ENCODE measurements around the gene SHISA7. TPM values are rescaled to one million over a fixed set of nuclear protein-coding genes. Genes with fewer than 3 reads are reported as not detected.

SHISA7 gene
- total RNA-seq, 1 donor from 2014 or later, result not detected

GRCh38 chr19:55392820-55393761, 50.0 kb downstream of the SHISA7 start:
- intact Hi-C loops (cut with micrococcal nuclease), result no loop called here

DNA sequence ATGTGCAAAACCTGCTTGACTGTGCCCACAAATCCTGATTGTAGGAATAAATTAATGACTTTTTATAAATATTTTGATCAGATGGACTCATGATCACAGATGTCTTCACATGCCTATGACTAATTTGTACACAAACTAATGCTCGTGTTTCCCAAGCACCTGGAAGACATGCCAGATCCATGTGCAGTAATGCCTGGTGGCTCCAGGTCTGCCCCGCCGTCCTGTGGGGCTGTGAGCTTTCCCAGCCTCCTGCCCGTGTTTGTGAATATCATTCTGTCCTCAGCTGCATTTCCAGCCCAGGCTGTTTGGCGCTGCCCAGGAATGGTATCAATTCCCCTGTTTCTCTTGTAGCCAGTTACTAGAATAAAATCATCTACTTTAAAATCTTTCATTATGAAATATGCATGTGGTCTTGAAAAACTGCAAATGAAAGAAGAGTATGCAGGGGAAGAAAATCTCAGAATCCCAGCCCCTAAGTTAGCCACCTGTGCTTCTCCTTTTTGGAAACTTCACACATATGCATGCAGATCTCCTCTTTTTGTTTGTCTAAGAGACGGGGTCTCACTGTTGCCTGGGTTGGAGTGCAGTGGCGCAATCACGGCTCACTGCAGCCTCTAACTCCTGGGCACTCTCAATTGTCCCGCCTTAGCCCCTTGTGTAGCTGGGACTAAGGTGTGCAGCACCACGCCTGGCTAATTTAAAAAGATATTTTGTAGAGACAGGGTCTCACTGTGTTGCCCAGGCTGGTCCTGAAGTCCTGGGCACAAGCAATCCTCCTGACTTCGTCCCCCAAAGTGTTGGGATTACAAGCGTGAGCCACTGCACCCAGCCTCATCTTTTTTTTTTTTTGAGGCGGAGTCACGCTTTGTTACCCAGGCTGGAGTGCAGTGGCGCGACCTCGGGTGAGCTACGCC, 51.1 kb downstream of the SHISA7 start:
- intact Hi-C loops (cut with micrococcal nuclease), result no loop called here

DNA sequence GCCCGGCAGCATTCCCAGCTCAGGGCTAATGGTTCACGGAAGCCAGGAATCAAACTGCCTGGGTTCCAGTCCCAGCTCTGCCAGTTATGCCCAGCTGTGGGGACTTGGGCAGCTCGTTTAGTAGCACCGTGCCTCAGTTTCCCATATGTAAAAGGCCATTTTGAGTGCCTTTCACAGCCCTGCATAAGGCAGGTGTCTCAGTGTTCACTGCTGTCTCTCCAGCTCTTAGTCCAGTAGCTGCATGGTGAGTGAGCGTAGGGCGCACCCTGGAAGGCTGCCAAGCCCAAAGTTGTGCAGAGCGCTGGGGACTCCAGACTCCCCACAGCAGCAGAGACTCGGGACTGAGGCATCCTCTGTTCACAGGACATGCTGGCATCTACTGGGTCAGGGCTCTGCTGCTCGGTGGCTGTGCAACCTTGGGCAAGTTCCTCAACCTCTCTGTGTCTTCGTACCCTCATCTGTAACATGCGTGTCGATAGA, 51.9 kb downstream of the SHISA7 start:
- intact Hi-C loops (cut with micrococcal nuclease), result no loop called here

- intact Hi-C loops (cut with micrococcal nuclease), result no loop called here
Observed at GRCh38 chr19:55390461-55390880, 52.6 kb downstream of the SHISA7 start.

GRCh38 chr19:55389386-55390317, 53.4 kb downstream of the SHISA7 start:
- intact Hi-C loops (cut with micrococcal nuclease), result loop anchor here (5.0 to 10.0 kb wide), 2 partner anchors 73 to 245 kb away; partner anchors contain the start of genes C19orf85 and ISOC2

- intact Hi-C loops (cut with micrococcal nuclease), result loop anchor here (5.0 to 10.0 kb wide), 2 partner anchors 74 to 247 kb away; partner anchors contain the start of genes C19orf85 and ISOC2
Observed at GRCh38 chr19:55387736-55388497, 55.2 kb downstream of the SHISA7 start.

DNA sequence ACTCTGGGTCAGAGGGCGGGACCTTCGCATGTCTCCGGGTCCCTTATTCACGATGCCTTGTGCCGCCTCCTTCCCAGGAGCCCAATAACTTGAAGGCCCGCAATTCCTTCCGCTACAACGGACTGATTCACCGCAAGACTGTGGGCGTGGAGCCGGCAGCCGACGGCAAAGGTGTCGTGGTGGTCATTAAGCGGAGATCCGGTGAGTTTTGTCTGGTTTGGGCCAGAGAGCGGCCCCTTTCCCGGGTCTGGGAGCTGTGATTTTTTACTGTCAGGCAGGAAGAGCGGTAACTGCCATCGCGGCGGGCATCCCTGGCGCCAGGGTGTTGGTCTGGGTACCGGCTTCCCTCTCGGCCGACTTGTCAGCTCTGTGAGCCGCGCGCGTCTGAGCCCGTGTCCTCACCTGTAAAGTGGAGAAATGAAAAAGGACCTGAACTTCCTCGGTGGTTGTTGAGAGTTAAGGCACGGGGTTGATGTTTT, 56.6 kb downstream of the SHISA7 start:
- intact Hi-C loops (cut with micrococcal nuclease), result loop anchor here (5.0 to 10.0 kb wide), 2 partner anchors 76 to 248 kb away; partner anchors contain the start of genes C19orf85 and ISOC2

DNA sequence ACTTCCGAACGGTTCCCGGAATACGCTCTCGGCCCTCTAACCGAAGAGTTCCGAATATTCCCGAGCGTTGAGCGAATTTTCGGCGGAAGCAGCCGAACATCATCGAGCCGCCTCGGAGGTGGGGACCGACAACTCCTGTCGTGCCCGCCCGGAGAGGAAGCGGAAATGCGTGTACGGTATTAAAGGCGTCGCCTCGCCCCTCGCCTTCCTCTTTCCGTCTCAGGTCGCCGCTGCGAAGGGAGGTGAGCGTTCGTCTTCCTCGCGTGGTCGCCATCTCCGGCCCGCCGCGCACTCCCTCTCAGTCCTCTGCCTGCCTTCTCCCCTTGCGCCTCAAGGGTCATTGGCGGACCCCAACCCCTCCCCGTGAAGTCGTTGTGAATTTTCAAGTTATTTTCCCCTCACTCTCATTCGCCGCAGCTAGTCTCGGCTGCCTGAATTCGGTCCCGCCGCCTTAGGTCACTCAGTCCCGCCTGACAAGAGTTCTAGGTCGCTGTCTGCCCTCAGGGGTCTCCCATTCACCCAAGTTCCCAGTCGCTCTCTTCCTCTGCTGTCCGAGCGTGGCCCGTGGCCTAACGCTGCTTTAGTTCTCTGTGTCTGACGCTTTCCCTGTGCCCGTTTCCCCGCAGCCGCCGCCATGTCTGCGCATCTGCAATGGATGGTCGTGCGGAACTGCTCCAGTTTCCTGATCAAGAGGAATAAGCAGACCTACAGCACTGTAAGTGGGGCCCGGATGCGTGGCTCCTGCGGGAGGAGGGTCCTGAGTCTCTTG, 57.2 kb downstream of the SHISA7 start, which contains the start of gene RPL28:
RPL28 (plus strand) TSS at position 209 of the 769 bp plus-strand sequence; CDS start at position 635, 426 bp downstream.
- intact Hi-C loops (cut with micrococcal nuclease), result loop anchor here (1.0 to 10.0 kb wide), 9 partner anchors 21 to 269 kb away; partner anchors contain the start of genes C19orf85, FIZ1, ISOC2 and KMT5C

- intact Hi-C loops (cut with micrococcal nuclease), result loop anchor here (1.0 to 10.0 kb wide), 9 partner anchors 22 to 268 kb away; partner anchors contain the start of genes C19orf85, FIZ1, ISOC2 and KMT5C
Observed at GRCh38 chr19:55384920-55385723, 58.0 kb downstream of the SHISA7 start.

- intact Hi-C loops (cut with micrococcal nuclease), result loop anchor here (10.0 kb wide), 1 partner anchor 250 kb away; no protein-coding TSS in a partner anchor
Observed at GRCh38 chr19:55384131-55384919, 58.8 kb downstream of the SHISA7 start, which contains the start of gene TMEM238. TSS of gene TMEM238 (minus strand) at chr19:55384292. CDS start at chr19:55384259, 33 bp downstream.

GRCh38 chr19:55383279-55384130, 59.6 kb downstream of the SHISA7 start:
- intact Hi-C loops (cut with micrococcal nuclease), result loop anchor here (10.0 kb wide), 1 partner anchor 251 kb away; no protein-coding TSS in a partner anchor

GRCh38 chr19:55382522-55383054, 60.5 kb downstream of the SHISA7 start:
- intact Hi-C loops (cut with micrococcal nuclease), result loop anchor here (10.0 kb wide), 1 partner anchor 252 kb away; no protein-coding TSS in a partner anchor

GRCh38 chr19:55382013-55382412, 61.1 kb downstream of the SHISA7 start:
- intact Hi-C loops (cut with micrococcal nuclease), result loop anchor here (10.0 kb wide), 1 partner anchor 253 kb away; no protein-coding TSS in a partner anchor

- intact Hi-C loops (cut with micrococcal nuclease), result no loop called here
Observed at GRCh38 chr19:55379174-55379573, 63.9 kb downstream of the SHISA7 start.
